ENCODE data around the gene PLEKHG1. TPM values are rescaled to one million over a fixed set of nuclear protein-coding genes. Genes with fewer than 3 reads are reported as not detected.

Gene PLEKHG1
- total and polyA plus RNA-seq, 4 donors, result 3.0 to 11.9 (median 5.2) TPM

GRCh38 chr6:150587637-150588036 is 12.0 kb upstream of the PLEKHG1 start:
- no peak for TF ChIP-seq NR2F2 (IDR thresholded peaks at IDR 0.05)
- no peak for TF ChIP-seq ZBTB33 (IDR thresholded peaks at IDR 0.05)
- TF ChIP-seq HNF4A (conservative IDR thresholded peaks at IDR 0.05), result no peak
- TF ChIP-seq HNF4G (IDR thresholded peaks at IDR 0.05), result no peak
- TF ChIP-seq RAD21 (IDR thresholded peaks at IDR 0.05), result no peak
- no peak for TF ChIP-seq EGR1 (IDR thresholded peaks at IDR 0.05; ENCODE audit: low read depth in 2 of 2)
- no peak for TF ChIP-seq ATF3 (IDR thresholded peaks at IDR 0.05)
- TF ChIP-seq TAF1 (conservative IDR thresholded peaks at IDR 0.05), result no peak
- no peak for TF ChIP-seq GABPA (IDR thresholded peaks at IDR 0.05 in 1 of 2, conservative IDR thresholded peaks at IDR 0.05 in 1 of 2)
- TF ChIP-seq FOXA1 (IDR thresholded peaks at IDR 0.05), result no peak
- no peak for TF ChIP-seq REST (IDR thresholded peaks at IDR 0.05)
- no peak for TF ChIP-seq CTCF (IDR thresholded peaks at IDR 0.05; ENCODE audit: low read depth, low read length, missing input control)
- no peak for TF ChIP-seq FOXA2 (IDR thresholded peaks at IDR 0.05)
- no peak for TF ChIP-seq JUND (IDR thresholded peaks at IDR 0.05)
- TF ChIP-seq SP1 (IDR thresholded peaks at IDR 0.05), result no peak
- no peak for TF ChIP-seq MAX (IDR thresholded peaks at IDR 0.05)
- TF ChIP-seq YY1 (IDR thresholded peaks at IDR 0.05), result no peak
- no peak for TF ChIP-seq RXRA (IDR thresholded peaks at IDR 0.05)
- no peak for DNase-seq (ENCODE audit: low spot score)
- no peak overlapping the region for H3K9ac ChIP-seq (ENCODE audit: low read depth in 1 of 2, low read length in 2 of 2)
- no peak overlapping the region for H3K27ac ChIP-seq (ENCODE audit: low read depth in 1 of 2, low read length in 2 of 2)
- H3K27me3 ChIP-seq (ENCODE audit: control insufficient read depth in 4 of 4, insufficient read depth in 4 of 4, low read length in 3 of 4), result no peaks in the 10 kb centered on the region
- WGBS, result 96% methylated on average over 4 of the region's 4 CpGs
- H3K36me3 ChIP-seq (ENCODE audit: control insufficient read depth in 4 of 4, insufficient read depth in 3 of 4, low read depth in 1 of 4, low read length in 3 of 4), result no peaks in the 10 kb centered on the region
- H3K9me3 ChIP-seq (ENCODE audit: control insufficient read depth in 4 of 4, low read length in 3 of 4), result no peaks in the 10 kb centered on the region
- H3K4me1 ChIP-seq (ENCODE audit: control insufficient read depth in 4 of 4, insufficient read depth in 4 of 4, low read length in 3 of 4), result no peaks in the 10 kb centered on the region
- H3K4me3 ChIP-seq (ENCODE audit: low read depth in 1 of 3, low read length in 3 of 3), result no peak overlapping the region

All from liver (tissue), 9 donors.